BJ (cell line): ENCODE measurements around the gene RBMS3. TPM values are rescaled to one million over a fixed set of nuclear protein-coding genes. Genes with fewer than 3 reads are reported as not detected.

Source experiments
- CTCF ChIA-PET: fragments of 350-600 bp; formaldehyde crosslinking; extraction: SDS; loops from one replicate; lab custom pipeline; 2021; ENCODE audit warnings: antibody characterized with exemption, inconsistent platforms; lab: Yijun Ruan, JAX
- POLR2A ChIA-PET: fragments of 300-600 bp; sonication (Branson Sonifier 250); formaldehyde crosslinking; extraction: SDS; loops from one replicate; lab custom pipeline; 2021; ENCODE audit warnings: antibody characterized with exemption; lab: Charles Lee
- DNase-seq: peaks from one replicate; pipeline ENCODE4 v3.0.0-alpha.2; 2011; ENCODE audit warnings: low read depth
- H3K27me3 ChIP-seq: 2 replicates; pipeline ENCODE4 v1.6.0; 2011; ENCODE audit warnings: low read length; ENCODE audit not compliant: control insufficient read depth, insufficient read depth
- H3K36me3 ChIP-seq: 2 replicates; pipeline ENCODE4 v1.5.1; 2011; ENCODE audit warnings: low read length; ENCODE audit not compliant: control insufficient read depth, insufficient read depth
- H3K4me3 ChIP-seq: 2 replicates; pipeline ENCODE4 v1.5.1; 2011; ENCODE audit warnings: low read depth, mild to moderate bottlenecking, control low read depth, low read length
- polyA plus RNA-seq: library from polyadenylated mRNA; depleted of rRNA; stranded (reverse); fragments of >200 nt; gene quantifications from 2 replicates; pipeline ENCODE4 v1.2.3, GENCODE V29; 2011
- TF ChIP-seq, protein P1 (sequence below): IDR thresholded peaks from 2 replicates; pipeline ENCODE4 v1.5.1; 2011; ENCODE audit warnings: low read depth, mild to moderate bottlenecking, control low read depth, inconsistent platforms, low read length, moderate library complexity; ENCODE audit not compliant: insufficient read depth

Gene RBMS3
- polyA plus RNA-seq, 1 experiment: 14.5 TPM

DNA sequence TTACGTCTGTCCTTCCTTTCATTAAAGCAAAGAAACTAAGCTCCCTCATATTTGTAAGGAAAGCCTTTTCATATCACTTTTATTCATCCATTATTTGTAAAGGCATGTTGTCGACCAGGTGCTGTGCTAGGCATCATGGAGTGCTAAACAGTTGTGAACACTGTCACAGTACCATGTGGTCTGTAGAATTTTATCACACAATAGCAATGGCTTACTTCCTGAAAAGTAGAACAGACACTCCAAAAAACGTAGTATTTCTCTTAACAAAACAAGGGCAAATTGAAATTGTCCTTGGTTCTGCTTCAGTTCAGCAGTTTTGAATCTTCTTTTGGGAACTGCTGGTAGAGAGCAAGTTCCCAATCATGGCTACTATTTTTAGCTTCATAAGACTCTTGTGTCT, 63.3 kb downstream of the RBMS3 start:
- H3K36me3 ChIP-seq: no peaks in the 10 kb centered on the region
- no peak for DNase-seq
- TF ChIP-seq, protein P1, sequence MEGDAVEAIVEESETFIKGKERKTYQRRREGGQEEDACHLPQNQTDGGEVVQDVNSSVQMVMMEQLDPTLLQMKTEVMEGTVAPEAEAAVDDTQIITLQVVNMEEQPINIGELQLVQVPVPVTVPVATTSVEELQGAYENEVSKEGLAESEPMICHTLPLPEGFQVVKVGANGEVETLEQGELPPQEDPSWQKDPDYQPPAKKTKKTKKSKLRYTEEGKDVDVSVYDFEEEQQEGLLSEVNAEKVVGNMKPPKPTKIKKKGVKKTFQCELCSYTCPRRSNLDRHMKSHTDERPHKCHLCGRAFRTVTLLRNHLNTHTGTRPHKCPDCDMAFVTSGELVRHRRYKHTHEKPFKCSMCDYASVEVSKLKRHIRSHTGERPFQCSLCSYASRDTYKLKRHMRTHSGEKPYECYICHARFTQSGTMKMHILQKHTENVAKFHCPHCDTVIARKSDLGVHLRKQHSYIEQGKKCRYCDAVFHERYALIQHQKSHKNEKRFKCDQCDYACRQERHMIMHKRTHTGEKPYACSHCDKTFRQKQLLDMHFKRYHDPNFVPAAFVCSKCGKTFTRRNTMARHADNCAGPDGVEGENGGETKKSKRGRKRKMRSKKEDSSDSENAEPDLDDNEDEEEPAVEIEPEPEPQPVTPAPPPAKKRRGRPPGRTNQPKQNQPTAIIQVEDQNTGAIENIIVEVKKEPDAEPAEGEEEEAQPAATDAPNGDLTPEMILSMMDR: no peak
- no peaks in the 10 kb centered on the region for H3K27me3 ChIP-seq
- POLR2A ChIA-PET: interaction anchor here (0.6 kb wide), 1 partner anchor 200 kb away, joined by 3 read pairs; no protein-coding TSS in a partner anchor
- CTCF ChIA-PET: no interaction called here
- no peak overlapping the region for H3K4me3 ChIP-seq

DNA sequence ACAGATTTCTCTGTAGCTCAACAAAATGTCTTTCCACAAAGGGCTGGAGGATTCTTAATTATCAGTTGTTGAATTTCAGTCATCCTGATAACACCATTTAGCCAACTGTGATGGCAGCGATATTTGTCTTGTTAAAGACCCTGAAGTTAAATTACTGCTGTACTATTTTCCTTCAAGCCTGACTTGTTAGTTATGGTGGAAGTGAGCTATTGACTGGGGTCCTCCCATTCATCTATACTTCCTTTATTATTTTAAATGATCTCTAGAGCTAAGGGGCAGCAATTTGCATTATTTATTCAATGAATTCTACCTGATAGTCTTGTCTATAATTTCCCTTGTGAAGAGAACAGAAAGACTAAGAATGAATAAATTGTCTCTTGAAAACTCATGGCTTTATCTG, 64.1 kb downstream of the RBMS3 start:
- no peaks in the 10 kb centered on the region for H3K36me3 ChIP-seq
- H3K27me3 ChIP-seq: no peaks in the 10 kb centered on the region
- H3K4me3 ChIP-seq: no peak overlapping the region
- TF ChIP-seq, protein P1: no peak
- ChIA-PET CTCF (interaction anchor here (0.9 kb wide), 1 partner anchor 14 kb away, joined by 3 read pairs; no protein-coding TSS in a partner anchor), POLR2A (no interaction called here)
- no peak for DNase-seq

DNA sequence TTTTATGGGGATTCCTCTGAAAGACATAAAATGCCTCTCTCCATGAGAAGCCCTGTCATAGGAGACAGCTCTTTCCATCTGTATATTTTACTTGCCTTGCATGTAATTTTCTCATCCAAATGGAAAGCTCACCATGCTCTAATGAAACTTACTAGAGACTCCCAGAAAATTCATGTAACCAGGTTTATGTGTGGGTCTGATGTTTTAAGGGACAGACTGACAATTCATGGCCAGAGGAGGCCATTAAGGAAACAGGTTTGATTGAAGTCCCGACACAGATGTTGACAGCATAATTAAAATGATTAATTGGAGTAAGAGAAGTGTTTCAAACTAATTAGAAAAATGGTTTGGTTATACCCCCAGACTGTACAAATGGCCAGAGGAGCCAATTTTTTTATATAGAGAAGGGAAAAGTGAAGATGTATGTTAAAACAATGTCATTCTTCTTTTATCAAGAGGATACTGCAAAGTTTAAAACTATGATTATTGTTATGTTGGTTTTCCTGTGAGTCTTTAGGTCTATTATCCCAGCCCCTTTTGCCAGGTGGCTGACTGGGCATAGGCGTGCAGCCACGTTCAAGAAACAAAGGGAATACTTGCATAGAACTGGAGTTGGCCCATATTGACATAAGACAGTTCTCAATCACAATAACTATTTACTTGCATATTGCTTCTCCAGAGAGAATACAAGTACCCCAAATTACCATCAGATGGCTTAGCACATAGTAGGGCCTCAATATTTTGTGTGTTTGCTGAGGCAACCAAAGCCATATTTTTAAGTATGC, 64.8 kb downstream of the RBMS3 start:
- Histone ChIP-seq H3K27me3 (no peaks in the 10 kb centered on the region), H3K4me3 (no peak overlapping the region), H3K36me3 (no peaks in the 10 kb centered on the region)
- TF ChIP-seq, protein P1: no peak
- ChIA-PET POLR2A (no interaction called here), CTCF (interaction anchor here (0.9 kb wide), 1 partner anchor 15 kb away, joined by 3 read pairs; no protein-coding TSS in a partner anchor)
- no peak for DNase-seq

DNA sequence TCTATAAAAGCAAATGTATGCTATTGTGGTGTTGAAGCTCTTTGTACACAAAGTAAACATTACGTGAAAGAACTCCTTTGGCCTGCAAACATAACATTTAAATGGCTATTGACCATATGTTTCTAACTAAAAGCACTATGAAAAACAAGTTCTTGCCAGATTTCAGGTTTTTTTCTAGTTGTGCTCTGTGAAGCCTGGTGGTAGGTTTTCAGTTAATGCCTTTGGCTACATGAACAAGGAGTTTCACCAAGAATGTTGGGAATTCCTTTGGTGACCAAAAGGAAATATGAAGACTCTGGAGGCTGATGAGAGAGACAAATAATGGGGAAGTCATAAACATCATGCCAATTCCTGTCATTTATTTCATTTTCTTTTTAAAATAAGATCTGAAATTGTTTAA, 66.0 kb downstream of the RBMS3 start:
- DNase-seq: peak; percentile 88
- Histone ChIP-seq H3K36me3 (no peaks in the 10 kb centered on the region), H3K4me3 (no peak overlapping the region), H3K27me3 (no peaks in the 10 kb centered on the region)
- ChIA-PET POLR2A (no interaction called here), CTCF (no interaction called here)
- TF ChIP-seq, protein P1: no peak

DNA sequence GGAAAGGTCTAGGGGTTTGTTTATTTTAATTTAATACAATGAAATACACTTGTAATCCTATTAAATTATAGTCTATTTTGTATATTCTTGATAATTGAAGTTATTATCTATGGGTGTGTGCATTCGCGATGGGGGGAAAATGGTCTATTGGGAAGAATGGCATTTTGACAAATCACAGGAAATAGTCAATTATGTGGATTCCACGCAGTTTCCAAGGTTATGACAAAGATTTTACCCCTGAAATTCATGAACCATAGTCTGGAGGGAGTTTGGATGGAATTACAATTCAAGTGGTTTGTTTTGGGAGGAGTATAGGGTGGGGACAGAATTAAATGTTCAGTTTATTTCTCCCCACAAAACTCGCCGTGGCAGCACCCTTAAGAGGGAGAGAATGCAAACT, 66.5 kb downstream of the RBMS3 start:
- POLR2A ChIA-PET: no interaction called here
- Histone ChIP-seq H3K4me3 (no peak overlapping the region), H3K27me3 (no peaks in the 10 kb centered on the region), H3K36me3 (no peaks in the 10 kb centered on the region)
- DNase-seq: no peak
- TF ChIP-seq, protein P1: no peak
- CTCF ChIA-PET: no interaction called here
